Putamen (tissue), 1 donor: ENCODE measurements around the gene SARS2.
"Not testable (repeated sequence)": the region's sequence is repeated elsewhere in the genome, so short reads cannot be mapped to it uniquely, and the experiment has no call there.

ENCODE experiments used
- DNase-seq: peaks from one replicate; pipeline ENCODE4 v3.0.0-alpha.2; 2016; ENCODE audit warnings: low spot score

The SARS2 gene

GRCh38 chr19:38945562-38946228, 15.1 kb upstream of the SARS2 start:
- DNase-seq: no peak

DNA sequence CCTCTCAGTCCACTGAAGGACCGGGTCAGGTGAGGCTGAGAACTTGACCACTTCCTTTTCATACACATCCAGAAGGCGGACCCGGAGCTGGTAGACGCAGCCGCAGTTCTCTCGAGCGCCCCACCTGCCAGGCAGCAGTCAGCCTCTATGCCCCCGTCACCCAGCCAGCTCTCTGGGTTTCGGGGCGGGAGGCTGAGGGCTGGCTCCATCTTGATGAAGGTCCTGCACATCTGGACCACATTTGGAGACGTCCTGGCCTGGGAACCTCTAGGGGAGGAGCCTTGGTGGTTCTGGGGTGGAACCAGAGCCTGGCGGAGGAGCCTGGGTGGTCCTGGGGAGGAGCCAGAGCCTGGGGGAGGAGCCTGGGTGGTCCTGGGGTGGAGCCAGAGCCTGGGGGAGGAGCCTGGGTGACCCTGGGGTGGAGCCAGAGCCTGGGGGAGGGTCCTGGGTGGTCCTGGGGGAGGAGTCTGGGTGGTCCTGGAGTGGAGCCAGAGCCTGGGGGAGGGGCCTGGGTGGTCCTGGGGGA, 14.5 kb upstream of the SARS2 start:
- no peak for DNase-seq

- DNase-seq: no peak
Observed at GRCh38 chr19:38942471-38943181, 12.1 kb upstream of the SARS2 start.

DNA sequence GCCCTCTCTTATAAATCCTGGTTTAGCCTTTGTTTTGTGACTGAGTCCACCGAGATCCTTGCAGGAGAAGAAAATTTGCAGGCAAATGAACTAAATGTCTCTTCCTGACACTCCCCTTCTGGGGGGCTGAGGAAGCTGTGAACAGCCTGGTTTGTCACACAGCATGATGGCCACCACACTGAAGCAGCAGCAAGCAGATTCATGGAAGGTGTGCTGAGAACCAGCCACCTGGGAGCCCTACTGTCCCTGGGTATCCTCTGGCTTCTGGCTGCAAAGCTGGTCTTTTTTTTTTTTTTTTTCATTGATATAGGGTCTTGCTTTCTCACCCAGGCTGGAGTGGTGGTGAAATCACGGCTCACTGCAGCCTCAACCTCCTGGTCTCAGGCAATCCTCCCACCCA, 11.4 kb upstream of the SARS2 start:
- no peak for DNase-seq

DNA sequence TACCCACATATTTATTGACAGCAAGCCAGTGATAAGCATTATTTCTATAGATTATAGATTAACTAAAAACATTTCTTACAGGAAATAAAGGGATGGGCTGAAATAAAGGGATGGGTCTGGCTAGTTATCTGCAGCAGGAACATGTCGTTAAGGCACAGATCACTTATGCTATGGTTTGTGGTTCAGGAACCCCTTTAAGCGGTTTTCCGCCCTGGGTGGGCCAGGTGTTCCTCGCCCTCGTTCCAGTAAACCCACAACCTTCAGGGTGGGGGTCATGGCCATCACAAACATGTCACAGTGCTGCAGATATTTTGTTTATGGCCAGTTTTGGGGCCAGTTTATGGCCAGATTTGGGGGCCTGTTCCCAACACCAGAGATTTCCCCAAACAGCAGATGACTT, 10.9 kb upstream of the SARS2 start:
- not testable (repeated sequence) for DNase-seq

DNA sequence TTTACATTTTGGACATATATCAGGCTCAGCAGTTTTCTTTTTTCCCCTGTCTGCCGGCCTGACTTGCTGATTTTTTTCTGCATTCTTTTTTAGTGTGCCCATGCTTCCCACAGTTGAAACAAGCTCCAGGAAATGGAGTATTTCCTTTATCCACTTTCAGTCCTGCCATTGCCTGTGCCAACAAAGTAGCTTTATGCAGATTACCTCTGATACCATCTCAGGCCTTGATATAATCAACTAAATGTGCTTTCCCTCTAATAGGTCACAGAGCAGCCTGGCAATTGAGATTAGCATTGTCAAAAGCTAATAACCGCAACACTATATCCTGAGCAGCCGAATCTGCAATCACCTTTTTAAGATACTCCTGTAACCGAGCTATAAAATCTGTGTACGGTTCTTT, 9.4 kb upstream of the SARS2 start:
- DNase-seq: no peak

- no peak for DNase-seq
Observed at GRCh38 chr19:38933544-38933943, 3.0 kb upstream of the SARS2 start.

- DNase-seq: no peak
Observed at GRCh38 chr19:38932425-38933179, 2.0 kb upstream of the SARS2 start.

GRCh38 chr19:38931521-38931793, 894 bp upstream of the SARS2 start:
- no peak for DNase-seq

DNA sequence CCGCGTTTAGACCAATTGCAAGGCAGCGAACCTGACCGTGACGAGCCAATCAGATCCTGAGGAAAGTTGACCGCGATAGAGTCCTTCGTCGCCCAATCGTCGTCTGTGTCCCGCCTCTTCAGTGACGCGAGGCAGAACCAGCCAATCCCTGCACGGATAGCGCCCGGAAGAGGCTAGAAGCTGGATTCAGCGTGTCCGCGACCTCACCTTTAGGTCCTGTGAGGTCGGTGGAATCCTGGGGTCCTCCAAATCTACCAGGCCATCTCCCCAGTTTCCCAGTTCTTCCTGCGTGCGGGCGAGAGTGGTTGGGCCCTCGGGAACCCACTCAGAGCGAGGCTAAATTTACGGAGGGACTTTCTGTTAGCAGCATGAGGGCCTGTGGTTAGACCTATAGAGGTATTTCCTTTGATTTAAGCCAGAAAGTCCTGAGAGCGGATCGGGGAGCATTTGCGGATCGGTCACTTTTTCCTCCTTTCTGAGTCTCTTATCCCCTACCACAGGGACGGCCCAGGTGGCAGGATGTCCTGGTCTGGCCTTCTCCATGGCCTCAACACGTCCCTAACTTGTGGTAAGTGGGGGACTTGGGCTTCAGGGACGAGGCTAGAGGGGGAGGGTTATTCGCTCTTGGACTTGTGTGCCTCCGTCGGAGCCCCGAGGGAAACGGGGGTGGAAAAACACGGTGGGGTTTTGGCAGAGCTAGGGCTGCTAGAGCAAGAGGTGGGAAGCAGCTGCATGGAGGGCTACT, 385 bp upstream of the SARS2 start, which contains the start of gene MRPS12:
MRPS12 (plus strand) TSS at position 169 of the 745 bp plus-strand sequence; CDS start at position 520, 351 bp downstream.
- DNase-seq: peak; percentile 99

- no peak for DNase-seq
Observed at GRCh38 chr19:38928391-38929001, 2.1 kb downstream of the SARS2 start.

- no peak for DNase-seq
Observed at GRCh38 chr19:38924388-38924787, 6.2 kb downstream of the SARS2 start.

DNA sequence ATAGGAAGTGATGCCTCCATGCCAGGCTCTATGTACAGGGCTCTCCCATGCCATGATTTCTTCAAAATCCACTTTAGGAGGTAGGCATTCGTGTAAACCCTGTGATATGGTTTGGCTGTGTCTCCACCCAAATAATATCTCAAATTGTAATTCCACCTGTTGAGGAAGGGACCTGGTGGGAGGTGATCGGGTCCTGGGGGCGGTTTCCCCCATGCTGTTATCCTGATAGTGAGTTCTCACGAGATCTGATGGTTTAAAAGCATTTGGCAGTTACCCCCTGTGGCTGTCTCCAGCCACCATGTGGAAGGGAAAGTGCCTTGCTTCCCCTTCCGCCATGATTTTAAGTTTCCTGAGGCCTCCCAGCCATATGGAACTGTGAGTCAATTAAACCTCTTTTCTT, 8.1 kb downstream of the SARS2 start:
- no peak for DNase-seq

DNA sequence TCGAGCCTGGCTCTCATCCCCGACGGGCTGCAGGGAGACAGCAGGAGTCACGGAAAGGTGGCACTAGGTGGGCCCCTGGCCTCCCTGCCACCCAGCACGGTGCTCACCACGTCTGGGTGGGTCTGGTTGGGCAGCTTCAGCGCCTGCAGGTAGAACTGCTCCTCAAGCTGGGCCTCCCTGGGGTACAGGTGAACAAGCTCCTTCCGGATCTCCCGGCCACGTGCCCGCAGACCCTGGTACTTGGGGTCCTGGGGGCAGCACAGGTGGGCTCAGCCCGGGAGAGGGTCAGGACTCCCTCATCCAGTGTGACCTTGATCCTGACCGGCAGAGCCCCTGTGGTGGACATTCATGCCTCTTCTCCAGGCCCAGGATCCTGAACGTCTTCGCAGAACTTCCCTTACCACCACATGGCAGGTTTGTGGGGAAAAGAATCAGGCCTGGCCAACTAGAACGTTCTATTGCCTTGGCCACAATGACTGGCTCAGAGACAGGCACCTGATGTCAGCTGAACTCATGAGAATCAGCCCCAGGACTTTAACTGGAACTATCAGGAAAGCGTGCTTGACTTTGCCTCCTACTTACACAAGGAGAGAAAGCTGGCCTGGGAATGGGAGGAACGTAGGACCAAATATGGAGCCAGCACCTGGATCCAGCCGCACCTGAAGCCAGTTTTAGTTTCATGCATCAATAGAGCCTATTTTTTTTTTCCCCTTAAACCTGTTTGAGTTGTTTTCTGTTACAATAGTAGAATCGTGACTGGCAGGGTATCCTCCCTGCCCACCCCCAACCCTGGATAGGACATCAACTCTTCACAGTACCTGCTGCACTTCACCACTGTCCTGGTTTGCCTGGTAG, 8.9 kb downstream of the SARS2 start:
- no peak for DNase-seq

GRCh38 chr19:38920602-38921419, 9.8 kb downstream of the SARS2 start:
- DNase-seq: no peak

DNA sequence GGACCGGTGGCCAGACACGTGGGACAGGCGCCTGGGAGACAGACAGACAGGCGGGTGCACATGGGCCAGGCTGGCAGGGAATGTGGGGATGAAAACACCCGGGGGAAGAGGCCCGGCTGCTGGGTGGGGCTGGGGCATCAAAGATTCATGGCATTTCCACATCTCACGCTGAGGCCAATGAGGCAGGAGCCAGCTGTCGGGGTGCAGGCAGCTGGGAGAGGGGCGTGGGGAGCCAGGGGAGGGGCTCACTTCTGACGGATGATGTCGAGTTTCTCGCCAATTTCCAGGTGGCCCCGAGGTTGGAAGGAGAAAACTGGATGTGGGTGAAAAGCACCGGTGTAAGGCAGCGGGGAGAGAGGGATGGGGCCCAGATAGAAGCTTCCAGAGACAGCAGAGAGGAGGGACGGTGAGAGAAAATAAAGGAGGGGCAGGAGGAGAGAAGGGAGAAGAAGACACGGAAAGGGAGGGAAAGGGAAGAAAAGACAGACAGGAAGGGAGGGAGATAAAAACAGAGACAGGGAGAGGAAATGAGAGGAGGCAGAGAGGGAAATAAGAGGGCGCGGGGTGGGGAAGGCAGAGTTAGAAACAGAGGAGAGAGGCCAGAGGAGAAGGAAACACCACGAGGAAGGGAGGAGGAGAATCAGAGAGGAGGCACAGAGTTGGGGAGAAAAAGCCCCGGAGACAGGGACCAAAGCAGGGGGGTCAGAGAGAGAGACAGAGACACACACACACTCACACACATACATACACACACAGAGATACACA, 10.5 kb downstream of the SARS2 start:
- DNase-seq: no peak

DNA sequence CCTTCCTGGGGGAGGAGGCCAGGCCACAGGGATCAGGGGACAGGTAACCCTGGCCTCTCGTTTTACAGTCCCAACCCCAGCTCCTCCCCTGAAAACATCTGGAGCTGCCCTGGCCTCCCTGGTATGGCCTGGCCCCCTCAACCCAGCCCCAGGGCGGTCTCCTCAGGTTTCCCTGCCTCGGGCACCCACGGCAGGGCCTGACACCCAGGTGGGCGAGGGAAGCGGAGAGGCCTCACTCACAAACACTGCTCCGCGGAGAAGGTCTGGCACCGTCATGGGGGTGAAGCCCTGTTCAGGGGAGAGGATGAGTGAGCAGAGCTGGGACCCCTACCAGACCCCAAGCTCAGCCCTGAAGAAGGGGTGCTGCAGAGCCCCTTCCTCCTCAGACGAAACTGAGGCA, 12.0 kb downstream of the SARS2 start:
- no peak for DNase-seq

- no peak for DNase-seq
Observed at GRCh38 chr19:38917921-38918491, 12.6 kb downstream of the SARS2 start.

GRCh38 chr19:38917516-38917915, 13.0 kb downstream of the SARS2 start:
- no peak for DNase-seq
